Trophoblast cell (in vitro differentiated cells and primary cell): ENCODE data around the gene KCNQ1.

ENCODE experiments used
- DNase-seq, 2 donors: peaks; one replicate each; pipeline ENCODE4 v3.0.0-alpha.2; 2016
- H2AFZ ChIP-seq: 2 replicates; pipeline ENCODE4 v1.6.1; 2013; ENCODE audit warnings: low read length, moderate library complexity, mild to moderate bottlenecking; ENCODE audit not compliant: insufficient read depth, poor library complexity
- H2AK5ac ChIP-seq: 2 replicates; pipeline ENCODE4 v1.6.1; 2013; ENCODE audit warnings: mild to moderate bottlenecking, low read length
- H2BK120ac ChIP-seq: 2 replicates; pipeline ENCODE4 v1.6.1; 2013; ENCODE audit warnings: low read length, mild to moderate bottlenecking, moderate library complexity; ENCODE audit not compliant: insufficient read depth, poor library complexity
- H2BK12ac ChIP-seq: 2 replicates; pipeline ENCODE4 v1.6.1; 2013; ENCODE audit warnings: mild to moderate bottlenecking, low read length, moderate library complexity
- H2BK5ac ChIP-seq: 2 replicates; pipeline ENCODE4 v1.6.1; 2013; ENCODE audit warnings: low read length, low read depth, moderate library complexity, mild to moderate bottlenecking; ENCODE audit not compliant: poor library complexity
- H3K14ac ChIP-seq: 2 replicates; pipeline ENCODE4 v1.6.1; 2013; ENCODE audit warnings: mild to moderate bottlenecking, low read length
- H3K18ac ChIP-seq: 2 replicates; pipeline ENCODE4 v1.6.1; 2013; ENCODE audit warnings: mild to moderate bottlenecking, low read length
- H3K23ac ChIP-seq: 2 replicates; pipeline ENCODE4 v1.6.1; 2013; ENCODE audit warnings: low read length
- H3K27ac ChIP-seq: 2 replicates; pipeline ENCODE4 v1.5.1; 2013; ENCODE audit warnings: low read depth, mild to moderate bottlenecking, inconsistent platforms, low read length, moderate library complexity
- H3K27me3 ChIP-seq: 2 replicates; pipeline ENCODE4 v1.6.1; 2013; ENCODE audit warnings: inconsistent platforms, mild to moderate bottlenecking, low read length, moderate library complexity; ENCODE audit not compliant: insufficient read depth
- H3K36me3 ChIP-seq, 2 experiments: 1 replicate in 1 of 2; 2 replicates in 1 of 2; pipeline ENCODE4 v1.6.1; 2013; ENCODE audit warnings: low read length in 2 of 2, mild to moderate bottlenecking in 2 of 2, moderate library complexity in 1 of 2; ENCODE audit not compliant: insufficient read depth in 2 of 2, control insufficient read depth in 1 of 2
- H3K4ac ChIP-seq: 2 replicates; pipeline ENCODE4 v1.6.1; 2013; ENCODE audit warnings: low read depth, mild to moderate bottlenecking, low read length, moderate library complexity
- H3K4me1 ChIP-seq, 2 experiments: 1 replicate in 1 of 2; 2 replicates in 1 of 2; pipeline ENCODE4 v1.6.1; 2013; ENCODE audit warnings: low read length in 2 of 2, mild to moderate bottlenecking in 2 of 2, moderate library complexity in 1 of 2; ENCODE audit not compliant: insufficient read depth in 2 of 2, control insufficient read depth in 1 of 2
- H3K4me2 ChIP-seq: 2 replicates; pipeline ENCODE4 v1.6.1; 2013; ENCODE audit warnings: inconsistent platforms, mild to moderate bottlenecking, low read length, moderate library complexity
- H3K4me3 ChIP-seq: 2 replicates; pipeline ENCODE4 v1.5.1; 2013; ENCODE audit warnings: mild to moderate bottlenecking, low read depth, low read length, inconsistent platforms
- H3K79me1 ChIP-seq: one replicate; pipeline ENCODE4 v1.6.1; 2013; ENCODE audit warnings: low read length
- H3K79me2 ChIP-seq: 2 replicates; pipeline ENCODE4 v1.6.1; 2013; ENCODE audit warnings: low read length, mild to moderate bottlenecking; ENCODE audit not compliant: control insufficient read depth, insufficient read depth, poor library complexity
- H3K9ac ChIP-seq: 2 replicates; pipeline ENCODE4 v1.6.1; 2013; ENCODE audit warnings: mild to moderate bottlenecking, low read length
- H3K9me3 ChIP-seq: 2 replicates; pipeline ENCODE4 v1.6.1; 2013; ENCODE audit warnings: low read depth, mild to moderate bottlenecking, control low read depth, inconsistent platforms, low read length; ENCODE audit not compliant: insufficient read depth
- H4K12ac ChIP-seq: 2 replicates; pipeline ENCODE4 v1.6.1; 2013; ENCODE audit warnings: low read depth, mild to moderate bottlenecking, low read length, moderate library complexity
- H4K8ac ChIP-seq: 2 replicates; pipeline ENCODE4 v1.6.1; 2013; ENCODE audit warnings: low read depth, mild to moderate bottlenecking, low read length, moderate library complexity
- H4K91ac ChIP-seq: one replicate; pipeline ENCODE4 v1.6.1; 2013; ENCODE audit warnings: low read depth, mild to moderate bottlenecking, low read length, moderate library complexity
- WGBS: extraction: QIAGEN DNeasy Blood & Tissue Kit; methylation state at CpG from one replicate; pipeline ENCODE4 v1.1.7; 2013; ENCODE audit warnings: missing lambda C conversion rate; ENCODE audit not compliant: insufficient read length, insufficient coverage; ENCODE audit errors: extremely low coverage; 5-methylcytosine and 5-hydroxymethylcytosine counted together

The KCNQ1 gene

DNA sequence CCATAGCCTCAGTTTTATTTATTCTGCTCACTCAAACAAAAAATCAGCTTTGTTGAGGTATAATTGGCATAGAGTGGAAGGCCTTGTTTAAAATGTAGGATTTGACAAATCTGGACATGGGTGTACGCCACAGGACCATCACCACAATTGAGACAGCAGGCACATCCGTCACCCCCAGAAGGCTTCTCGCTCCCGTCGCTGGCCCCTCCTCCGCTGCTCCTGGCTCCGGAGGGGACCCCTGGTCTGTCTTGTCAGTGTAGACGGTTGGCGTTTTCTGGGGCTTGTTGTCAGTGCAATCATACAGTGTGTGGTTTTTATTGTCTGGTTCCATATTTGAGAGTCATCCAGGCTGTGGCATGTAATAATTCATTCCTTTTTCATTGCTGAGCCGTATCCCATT is 97.6 kb downstream of the KCNQ1 start:
- Histone ChIP-seq H3K9me3 (peaks cover 2% of the 10 kb centered on the region), H2AK5ac (no peak overlapping the region), H2AFZ (no peak overlapping the region), H4K91ac (no peak overlapping the region), H2BK120ac (no peak overlapping the region), H3K79me2 (no peaks in the 10 kb centered on the region), H3K79me1 (no peaks in the 10 kb centered on the region), H3K9ac (no peak overlapping the region), H3K4me2 (no peak overlapping the region), H3K27ac (no peak overlapping the region), H2BK12ac (no peak overlapping the region), H2BK5ac (no peak overlapping the region), H3K4me3 (no peak overlapping the region), H3K36me3 (no peaks in the 10 kb centered on the region), H4K8ac (no peak overlapping the region), H3K4ac (no peak overlapping the region), H3K23ac (no peak overlapping the region), H3K27me3 (no peaks in the 10 kb centered on the region), H3K18ac (no peak overlapping the region), H3K4me1 (no peaks in the 10 kb centered on the region), H3K14ac (no peak overlapping the region), H4K12ac (no peak overlapping the region)
- DNase-seq = no peak
- no CpG with 5 or more reads among the region's 10 CpGs for WGBS

DNA sequence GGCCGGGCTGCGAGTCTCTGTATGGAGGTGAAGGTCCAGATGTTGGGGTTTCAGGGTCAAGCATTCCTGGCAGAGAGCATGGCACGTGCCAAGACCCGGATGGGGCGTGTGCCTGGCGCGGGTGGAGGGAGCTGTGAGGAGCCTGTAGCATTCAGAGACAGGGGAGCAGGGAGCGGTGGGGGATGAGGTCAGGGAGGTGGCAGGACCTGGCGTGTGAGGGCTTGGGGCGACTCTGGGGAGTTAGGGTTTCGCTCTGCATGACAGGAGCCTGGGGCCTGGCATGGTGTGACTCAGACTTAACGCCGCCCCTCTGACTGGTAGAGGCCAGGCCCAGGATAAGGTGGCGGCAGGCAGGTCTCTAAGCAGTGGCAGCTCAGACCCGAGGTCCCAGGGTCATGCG is 103.0 kb downstream of the KCNQ1 start:
- Histone ChIP-seq H3K4me2 (no peak overlapping the region), H3K23ac (no peak overlapping the region), H4K91ac (no peak overlapping the region), H3K9ac (no peak overlapping the region), H3K27me3 (no peaks in the 10 kb centered on the region), H4K12ac (no peak overlapping the region), H3K79me2 (no peaks in the 10 kb centered on the region), H3K4me3 (no peak overlapping the region), H3K4me1 (no peaks in the 10 kb centered on the region), H3K27ac (no peak overlapping the region), H3K9me3 (peaks cover 5% of the 10 kb centered on the region), H3K4ac (no peak overlapping the region), H3K79me1 (no peaks in the 10 kb centered on the region), H3K36me3 (no peaks in the 10 kb centered on the region), H3K18ac (no peak overlapping the region), H2BK12ac (no peak overlapping the region), H2AK5ac (no peak overlapping the region), H2AFZ (no peak overlapping the region), H3K14ac (no peak overlapping the region), H2BK5ac (no peak overlapping the region), H2BK120ac (no peak overlapping the region), H4K8ac (no peak overlapping the region)
- DNase-seq = no peak
- no CpG with 5 or more reads among the region's 16 CpGs for WGBS

DNA sequence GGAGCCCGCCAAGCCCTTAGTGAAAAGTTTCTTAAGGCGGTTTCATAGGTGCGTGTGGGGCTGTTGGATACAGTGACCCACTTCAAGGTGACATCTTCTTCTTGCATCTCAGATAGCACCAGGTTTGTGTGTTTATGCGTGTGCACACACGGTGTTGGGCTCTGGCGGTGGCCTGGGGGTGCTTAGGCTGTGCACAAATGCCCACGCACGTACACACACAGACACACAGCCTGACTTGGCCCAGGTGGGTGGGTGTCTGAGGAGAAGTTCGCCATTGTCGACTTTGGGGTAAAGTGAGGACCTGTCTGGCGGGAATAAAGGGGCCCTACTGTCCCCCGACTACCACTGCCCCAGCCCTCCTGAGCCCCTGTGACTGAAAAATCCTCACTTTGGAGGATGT is 103.8 kb downstream of the KCNQ1 start:
- H4K12ac ChIP-seq = no peak overlapping the region
- H3K27me3 ChIP-seq = no peaks in the 10 kb centered on the region
- no peak overlapping the region for H2BK120ac ChIP-seq
- H3K4me1 ChIP-seq = no peaks in the 10 kb centered on the region
- H2AFZ ChIP-seq = no peak overlapping the region
- H2BK12ac ChIP-seq = no peak overlapping the region
- no peak overlapping the region for H2BK5ac ChIP-seq
- no peak overlapping the region for H3K14ac ChIP-seq
- no peak overlapping the region for H3K23ac ChIP-seq
- no CpG with 5 or more reads among the region's 12 CpGs for WGBS
- H3K9me3 ChIP-seq = peaks cover 5% of the 10 kb centered on the region
- no peaks in the 10 kb centered on the region for H3K79me1 ChIP-seq
- no peak for DNase-seq
- H3K4ac ChIP-seq = no peak overlapping the region
- H3K4me3 ChIP-seq = no peak overlapping the region
- H3K9ac ChIP-seq = no peak overlapping the region
- no peak overlapping the region for H4K8ac ChIP-seq
- H3K27ac ChIP-seq = no peak overlapping the region
- H3K79me2 ChIP-seq = no peaks in the 10 kb centered on the region
- no peak overlapping the region for H3K4me2 ChIP-seq
- no peak overlapping the region for H2AK5ac ChIP-seq
- no peak overlapping the region for H3K18ac ChIP-seq
- no peaks in the 10 kb centered on the region for H3K36me3 ChIP-seq
- H4K91ac ChIP-seq = no peak overlapping the region

DNA sequence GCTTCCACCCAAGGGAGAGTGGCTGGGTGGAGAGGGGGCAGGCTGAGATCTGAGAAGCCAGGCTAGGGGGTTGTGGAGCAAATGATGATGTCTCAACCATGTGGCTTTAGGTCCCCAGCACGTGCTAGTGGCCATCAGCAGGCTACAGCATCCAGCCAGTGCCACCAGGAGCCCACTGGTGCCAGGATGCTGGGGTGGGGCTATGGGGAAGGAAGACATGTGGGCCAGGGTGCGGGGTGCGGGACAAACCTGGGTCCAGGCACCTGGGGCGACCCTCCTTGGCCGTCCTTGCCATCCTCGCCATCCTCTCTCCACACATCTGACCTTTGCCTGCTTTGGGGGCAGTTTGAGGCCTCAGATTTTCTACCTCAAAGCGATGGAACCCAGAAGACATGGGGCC is 104.3 kb downstream of the KCNQ1 start:
- H3K79me2 ChIP-seq = no peaks in the 10 kb centered on the region
- no peak overlapping the region for H2AK5ac ChIP-seq
- H3K27ac ChIP-seq = no peak overlapping the region
- DNase-seq = no peak
- no peaks in the 10 kb centered on the region for H3K36me3 ChIP-seq
- no peak overlapping the region for H2BK5ac ChIP-seq
- H3K18ac ChIP-seq = no peak overlapping the region
- H3K4me3 ChIP-seq = no peak overlapping the region
- WGBS = no CpG with 5 or more reads among the region's 7 CpGs
- H3K27me3 ChIP-seq = no peaks in the 10 kb centered on the region
- H3K23ac ChIP-seq = no peak overlapping the region
- H2BK120ac ChIP-seq = no peak overlapping the region
- no peak overlapping the region for H4K12ac ChIP-seq
- no peak overlapping the region for H4K8ac ChIP-seq
- peaks cover 5% of the 10 kb centered on the region for H3K9me3 ChIP-seq
- no peak overlapping the region for H3K9ac ChIP-seq
- H3K79me1 ChIP-seq = no peaks in the 10 kb centered on the region
- no peak overlapping the region for H4K91ac ChIP-seq
- no peak overlapping the region for H2BK12ac ChIP-seq
- no peak overlapping the region for H2AFZ ChIP-seq
- no peaks in the 10 kb centered on the region for H3K4me1 ChIP-seq
- H3K4ac ChIP-seq = no peak overlapping the region
- H3K4me2 ChIP-seq = no peak overlapping the region
- H3K14ac ChIP-seq = no peak overlapping the region
